Mucosa of descending colon (tissue), 3 donors: ENCODE measurements around the gene PMPCA. TPM values are rescaled to one million over a fixed set of nuclear protein-coding genes. Genes with fewer than 3 reads are reported as not detected.
A peak's percentile ranks its signal among the peaks of the same experiment; 100 is the strongest.

Experiments
- ATAC-seq: fragments of 200-7000 bp; cut with Tn5 transposase; one replicate; pipeline ENCODE4 v1.9.1; 2020; ENCODE audit warnings: mild to moderate bottlenecking, moderate library complexity
- DNase-seq, 3 donors: peaks; one replicate each; pipeline ENCODE4 v3.0.0-alpha.2; 2020
- H3K36me3 ChIP-seq: fragments of 200-600 bp; one replicate; pipeline ENCODE4 v1.8.0; 2021; ENCODE audit warnings: low read depth, mild to moderate bottlenecking
- H3K4me1 ChIP-seq: fragments of 200-600 bp; one replicate; pipeline ENCODE4 v1.8.0; 2021; ENCODE audit warnings: low read depth, mild to moderate bottlenecking
- H3K4me3 ChIP-seq: fragments of 200-600 bp; one replicate; pipeline ENCODE4 v1.8.0; 2021; ENCODE audit warnings: mild to moderate bottlenecking
- H3K9me3 ChIP-seq: fragments of 200-600 bp; one replicate; pipeline ENCODE4 v1.8.0; 2021; ENCODE audit warnings: mild to moderate bottlenecking
- intact Hi-C, 2 donors: fragments of 100-400 bp; cut with DNase I in 1 of 2; cut with micrococcal nuclease in 1 of 2; formaldehyde crosslinking; loops; one replicate each; pipeline versions ENCODE4 v1.11.0 to v1.11.1; 2022; cut with DNase I, micrococcal nuclease
- long read RNA-seq, 2 donors: library from polyadenylated mRNA; unstranded; transcript quantifications; one replicate each; pipeline ENCODE4 v2.0.0, GENCODE V29; 2019 to 2021
- total RNA-seq, 3 donors: library from RNA; stranded (reverse); fragmentation: NEBNext Ultra II Directional in 2 of 3; extraction: Animal tissue kit (Norgen Biotek cat#: 25700) in 2 of 3; gene quantifications; one replicate each; pipeline versions ENCODE4 v1.2.1 to v1.2.4, GENCODE V29; 2021 to 2023
- TF ChIP-seq, protein P1 (sequence below): fragments of 200-600 bp; IDR thresholded peaks from one replicate; pipeline ENCODE4 v1.8.0; 2022; ENCODE audit warnings: antibody characterized with exemption, mild to moderate bottlenecking
- donor health status: DM: no; HTN: no; CAD: no; lungs with moderate emphysema.
- donor health status: DM: no; HTN: no; CAD: no.
- donor health status: DM: no; HTN: yes; CAD: no.

The PMPCA gene, protein sequence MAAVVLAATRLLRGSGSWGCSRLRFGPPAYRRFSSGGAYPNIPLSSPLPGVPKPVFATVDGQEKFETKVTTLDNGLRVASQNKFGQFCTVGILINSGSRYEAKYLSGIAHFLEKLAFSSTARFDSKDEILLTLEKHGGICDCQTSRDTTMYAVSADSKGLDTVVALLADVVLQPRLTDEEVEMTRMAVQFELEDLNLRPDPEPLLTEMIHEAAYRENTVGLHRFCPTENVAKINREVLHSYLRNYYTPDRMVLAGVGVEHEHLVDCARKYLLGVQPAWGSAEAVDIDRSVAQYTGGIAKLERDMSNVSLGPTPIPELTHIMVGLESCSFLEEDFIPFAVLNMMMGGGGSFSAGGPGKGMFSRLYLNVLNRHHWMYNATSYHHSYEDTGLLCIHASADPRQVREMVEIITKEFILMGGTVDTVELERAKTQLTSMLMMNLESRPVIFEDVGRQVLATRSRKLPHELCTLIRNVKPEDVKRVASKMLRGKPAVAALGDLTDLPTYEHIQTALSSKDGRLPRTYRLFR
- 10 to 100 TPM; 42.1 to 50.7 (median 45.1) TPM for total RNA-seq
- long read RNA-seq, donor 1, transcript PMPCA-201 (13 exons, 2,174 nt) = major isoform, 79 of 97 reads
- long read RNA-seq, donor 1, partial matches to known transcripts = 5 of 97 reads
- long read RNA-seq, donor 1, other reads (novel, unspliced or antisense) = 11 of 97 reads
- long read RNA-seq, donor 2, transcript PMPCA-201 (13 exons, 2,174 nt) = major isoform, 66 of 77 reads
- long read RNA-seq, donor 2, partial matches to known transcripts = 4 of 77 reads
- long read RNA-seq, donor 2, other reads (novel, unspliced or antisense) = 7 of 77 reads

DNA sequence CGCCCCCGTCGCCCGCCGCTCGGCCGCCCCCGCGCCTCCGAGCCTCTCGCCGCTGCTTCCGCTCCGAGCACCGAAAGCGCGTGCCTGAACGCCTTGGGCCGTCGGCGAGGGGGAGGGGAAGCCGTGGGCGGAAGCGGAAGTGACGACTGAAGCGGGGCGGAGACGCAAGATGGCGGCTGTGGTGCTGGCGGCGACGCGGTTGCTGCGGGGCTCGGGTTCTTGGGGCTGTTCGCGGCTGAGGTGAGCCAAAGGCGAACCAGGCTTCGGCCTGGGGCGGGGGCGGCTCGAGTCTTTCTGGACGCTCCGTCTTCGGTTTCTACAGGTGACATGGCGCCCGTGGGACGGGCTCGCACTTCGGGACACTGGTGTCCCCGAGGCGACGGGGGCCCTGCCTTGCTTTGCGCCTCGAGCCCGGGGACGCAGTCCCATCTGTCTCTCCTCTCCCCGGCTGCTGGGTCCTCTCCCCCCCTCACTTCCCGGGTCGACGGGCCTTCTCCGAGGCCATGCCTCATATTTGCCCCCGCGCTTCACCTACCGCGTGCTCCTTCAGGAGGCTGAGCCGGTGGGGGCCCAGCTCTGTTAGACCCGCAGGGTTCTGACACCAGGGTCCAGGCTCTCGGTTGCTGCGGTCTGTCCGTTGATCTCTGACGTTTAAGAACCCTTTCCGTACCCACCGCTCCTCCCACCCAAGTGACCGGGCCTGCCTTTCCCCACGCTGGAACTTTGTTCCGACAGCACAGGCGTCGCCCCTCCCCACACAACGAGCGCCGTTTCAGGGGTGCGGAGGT is at the start of gene PMPCA, which contains the start of gene ENTR1:
Gene PMPCA (plus strand): TSS at position 159 of the 788 bp plus-strand sequence. CDS start 11 bp downstream, at position 170.
Gene ENTR1 (minus strand): TSS at position 115 of the 788 bp plus-strand sequence. CDS start 217 bp downstream, outside the sequence.
- H3K4me1 ChIP-seq = peaks cover 16% of the 10 kb centered on the region
- ATAC-seq = peak; percentile 97

DNA sequence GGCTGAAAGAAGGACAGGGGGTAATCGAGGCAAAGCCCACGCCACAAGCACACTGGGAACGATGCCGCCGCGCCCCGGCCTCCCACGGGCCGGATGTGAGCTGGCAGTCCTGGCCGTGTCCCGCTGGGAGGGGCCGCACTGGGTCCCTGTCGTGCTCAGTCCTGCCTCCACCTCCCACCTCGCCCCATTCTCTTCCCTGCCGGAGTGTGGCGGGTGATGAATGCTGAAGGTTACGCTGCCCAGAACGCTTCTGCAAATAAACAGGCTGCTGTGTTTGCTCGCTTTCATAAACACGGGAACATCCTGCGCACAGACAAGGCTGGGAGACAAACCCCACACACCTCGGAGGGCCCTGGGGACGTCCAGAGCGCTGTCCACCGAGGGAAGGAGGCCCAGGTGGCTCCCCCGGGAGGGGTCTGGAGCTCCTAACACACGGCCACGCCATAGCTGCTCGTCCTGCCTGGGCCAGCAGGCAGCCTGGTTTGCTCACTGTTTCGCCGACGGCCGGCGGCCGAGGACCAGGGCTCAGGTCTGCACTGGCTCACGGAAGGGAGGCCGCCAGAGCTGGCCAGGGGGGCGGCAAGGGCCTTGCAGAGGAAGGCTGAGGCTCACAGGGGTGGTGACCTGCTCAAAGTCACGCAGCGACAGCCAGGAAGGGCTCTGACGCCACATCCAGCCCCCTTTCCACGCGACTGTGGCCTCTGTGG is 49.3 kb upstream of the PMPCA start:
- H3K4me3 ChIP-seq = no peak overlapping the region
- intact Hi-C loops = no loop called here
- TF ChIP-seq, protein P1, sequence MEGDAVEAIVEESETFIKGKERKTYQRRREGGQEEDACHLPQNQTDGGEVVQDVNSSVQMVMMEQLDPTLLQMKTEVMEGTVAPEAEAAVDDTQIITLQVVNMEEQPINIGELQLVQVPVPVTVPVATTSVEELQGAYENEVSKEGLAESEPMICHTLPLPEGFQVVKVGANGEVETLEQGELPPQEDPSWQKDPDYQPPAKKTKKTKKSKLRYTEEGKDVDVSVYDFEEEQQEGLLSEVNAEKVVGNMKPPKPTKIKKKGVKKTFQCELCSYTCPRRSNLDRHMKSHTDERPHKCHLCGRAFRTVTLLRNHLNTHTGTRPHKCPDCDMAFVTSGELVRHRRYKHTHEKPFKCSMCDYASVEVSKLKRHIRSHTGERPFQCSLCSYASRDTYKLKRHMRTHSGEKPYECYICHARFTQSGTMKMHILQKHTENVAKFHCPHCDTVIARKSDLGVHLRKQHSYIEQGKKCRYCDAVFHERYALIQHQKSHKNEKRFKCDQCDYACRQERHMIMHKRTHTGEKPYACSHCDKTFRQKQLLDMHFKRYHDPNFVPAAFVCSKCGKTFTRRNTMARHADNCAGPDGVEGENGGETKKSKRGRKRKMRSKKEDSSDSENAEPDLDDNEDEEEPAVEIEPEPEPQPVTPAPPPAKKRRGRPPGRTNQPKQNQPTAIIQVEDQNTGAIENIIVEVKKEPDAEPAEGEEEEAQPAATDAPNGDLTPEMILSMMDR = no peak
- no peaks in the 10 kb centered on the region for H3K9me3 ChIP-seq
- DNase-seq (no peak), ATAC-seq (no peak)
- H3K4me1 ChIP-seq = peaks cover 8% of the 10 kb centered on the region
- H3K36me3 ChIP-seq = no peaks in the 10 kb centered on the region

More for the DNA sequence above, at the start of gene PMPCA, which contains the start of gene ENTR1:
- Histone ChIP-seq H3K4me3 (peak within 1 kb of the TSS; percentile 96), H3K36me3 (peaks cover 7% of the 10 kb centered on the region), H3K9me3 (no peaks in the 10 kb centered on the region)
- DNase-seq = peak; percentile 96 to 97 (median 96)
- intact Hi-C loops = no loop called here
- TF ChIP-seq, protein P1 = no peak

DNA sequence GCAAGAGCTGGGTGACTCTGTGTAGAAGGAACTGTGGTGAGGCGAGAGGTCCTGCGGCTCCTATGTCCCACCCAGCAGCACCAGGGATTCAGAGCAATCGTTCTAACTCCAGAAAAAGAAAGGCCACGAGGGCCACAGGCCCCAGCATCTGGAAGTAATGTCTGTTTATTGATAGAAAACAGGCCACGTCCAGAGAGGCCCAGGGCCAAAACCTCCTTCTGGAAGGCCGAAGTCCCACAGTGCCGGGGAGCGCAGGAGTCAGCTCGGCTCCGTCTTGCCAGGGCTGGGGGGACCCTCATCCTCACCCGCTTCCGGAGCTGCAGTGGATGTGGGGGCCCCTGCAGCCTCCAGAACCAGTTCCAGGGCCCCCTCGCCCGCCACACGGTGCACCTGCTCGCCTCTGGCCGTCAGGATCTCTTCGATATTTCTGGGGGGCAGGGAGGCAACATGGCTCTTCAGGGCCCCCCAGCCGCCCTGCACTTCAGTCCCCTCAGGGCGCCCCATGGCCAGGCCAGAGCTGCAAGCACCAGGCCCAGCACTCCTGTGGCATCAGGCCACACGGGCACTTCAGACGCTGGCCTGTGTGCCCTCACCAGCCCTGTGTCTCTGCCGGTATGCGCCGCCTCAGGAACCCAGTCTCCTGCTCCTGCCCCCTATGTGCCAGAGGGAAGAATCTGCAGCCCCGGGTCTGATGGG is 48.6 kb upstream of the PMPCA start:
- DNase-seq = no peak
- ATAC-seq = no peak
- H3K9me3 ChIP-seq = no peaks in the 10 kb centered on the region
- intact Hi-C loops = no loop called here
- peaks cover 8% of the 10 kb centered on the region for H3K4me1 ChIP-seq
- no peaks in the 10 kb centered on the region for H3K36me3 ChIP-seq
- H3K4me3 ChIP-seq = no peak overlapping the region
- TF ChIP-seq, protein P1 = no peak

DNA sequence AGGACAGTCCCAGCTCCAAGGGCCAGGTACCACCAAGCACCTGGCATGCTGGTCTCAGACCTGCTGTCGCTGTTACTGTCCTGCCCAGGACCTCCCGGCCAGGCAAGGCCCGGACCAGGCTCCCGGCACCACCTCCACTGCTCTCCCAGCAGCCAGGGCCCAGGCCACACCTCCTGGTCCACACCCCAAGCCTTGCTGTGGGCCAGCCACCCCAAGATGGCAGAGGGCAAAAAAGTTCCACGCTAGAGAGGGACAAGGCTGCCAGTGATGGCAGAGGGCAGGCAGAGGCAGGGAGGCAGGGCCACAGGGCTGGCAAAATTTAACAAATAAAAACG is 48.0 kb upstream of the PMPCA start:
- TF ChIP-seq, protein P1 = no peak
- no peaks in the 10 kb centered on the region for H3K36me3 ChIP-seq
- no peaks in the 10 kb centered on the region for H3K9me3 ChIP-seq
- intact Hi-C loops = no loop called here
- no peak overlapping the region for H3K4me3 ChIP-seq
- ATAC-seq (no peak), DNase-seq (no peak)
- H3K4me1 ChIP-seq = peaks cover 8% of the 10 kb centered on the region
